Osteoblast (primary cell): Measurements from ENCODE around the gene INHBA. TPM values are rescaled to one million over a fixed set of nuclear protein-coding genes. Genes with fewer than 3 reads are reported as not detected.
A peak's percentile ranks its signal among the peaks of the same experiment; 100 is the strongest.

ENCODE experiments used
- DNase-seq: peaks from one replicate; pipeline ENCODE4 v3.0.0; 2011; ENCODE audit warnings: low spot score, mixed read lengths; ENCODE audit not compliant: insufficient read length; ENCODE audit errors: missing footprints
- H2AFZ ChIP-seq: 2 replicates; pipeline ENCODE4 v1.6.0; 2011; ENCODE audit warnings: mild to moderate bottlenecking, low read length
- H3K27ac ChIP-seq: 2 replicates; pipeline ENCODE4 v1.5.1; 2011; ENCODE audit warnings: mild to moderate bottlenecking, low read depth, low read length, moderate library complexity
- H3K27me3 ChIP-seq: 2 replicates; pipeline ENCODE4 v1.6.0; 2012; ENCODE audit warnings: mild to moderate bottlenecking, control low read depth, inconsistent platforms, low read length, moderate library complexity; ENCODE audit not compliant: insufficient read depth
- H3K36me3 ChIP-seq: 2 replicates; pipeline ENCODE4 v1.5.1; 2011; ENCODE audit warnings: mild to moderate bottlenecking, low read length, control low read depth, moderate library complexity; ENCODE audit not compliant: insufficient read depth
- H3K4me1 ChIP-seq: 2 replicates; pipeline ENCODE4 v1.5.1; 2011; ENCODE audit warnings: mild to moderate bottlenecking, low read length, control low read depth, moderate library complexity; ENCODE audit not compliant: insufficient read depth
- H3K4me2 ChIP-seq: 2 replicates; pipeline ENCODE4 v1.6.0; 2011; ENCODE audit warnings: mild to moderate bottlenecking, low read length; ENCODE audit not compliant: insufficient read depth
- H3K4me3 ChIP-seq: fragments of 200-600 bp; sonication (generic); 3 replicates; pipeline ENCODE4 v1.5.1; 2012; ENCODE audit warnings: mild to moderate bottlenecking, low read length, inconsistent platforms; ENCODE audit not compliant: insufficient read depth
- H3K79me2 ChIP-seq: 2 replicates; pipeline ENCODE4 v1.6.0; 2012; ENCODE audit warnings: mild to moderate bottlenecking, low read length, control low read depth, inconsistent platforms; ENCODE audit not compliant: insufficient read depth
- H3K9me3 ChIP-seq: 2 replicates; pipeline ENCODE4 v1.5.1; 2011; ENCODE audit warnings: low read depth, low read length, control low read depth
- H4K20me1 ChIP-seq: 2 replicates; pipeline ENCODE4 v1.6.0; 2012; ENCODE audit warnings: mild to moderate bottlenecking, low read length, control low read depth; ENCODE audit not compliant: insufficient read depth
- total RNA-seq: library from RNA; depleted of rRNA; stranded (reverse); fragments of >200 nt; gene quantifications from 2 replicates; pipeline ENCODE4 v1.2.3, GENCODE V29; 2012
- TF ChIP-seq, protein P1 (sequence below): IDR thresholded peaks from 2 replicates; pipeline ENCODE4 v1.5.1; 2011; ENCODE audit warnings: mild to moderate bottlenecking, low read depth, low read length, moderate library complexity; ENCODE audit errors: extremely low read depth

The INHBA gene
- total RNA-seq, 1 donor: 107 TPM

DNA sequence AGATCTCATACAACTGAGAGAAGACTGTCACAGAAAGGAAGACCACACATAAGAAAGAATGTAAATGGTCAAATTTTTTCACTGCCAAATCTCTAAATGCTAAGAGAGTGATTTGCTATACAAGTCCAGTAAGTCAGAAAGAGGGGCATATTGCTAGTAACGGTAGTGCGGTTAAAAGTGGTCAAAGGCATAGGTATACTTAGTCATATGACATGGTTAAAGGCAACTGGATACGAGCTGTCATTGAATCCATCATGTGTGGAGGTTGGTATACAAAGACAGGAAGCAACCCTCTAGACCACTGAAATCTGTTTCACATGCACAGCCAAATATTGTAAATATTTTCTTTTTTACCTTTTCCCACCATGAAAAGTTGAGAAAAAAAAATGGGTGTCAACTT, 4.8 kb downstream of the INHBA start:
- Histone ChIP-seq H3K9me3 (no peaks in the 10 kb centered on the region), H3K4me3 (peak overlapping the region; percentile 87), H3K4me2 (peak overlapping the region; percentile 92), H3K27me3 (no peaks in the 10 kb centered on the region), H3K36me3 (peaks cover 63% of the 10 kb centered on the region), H3K27ac (peak overlapping the region; percentile 88), H4K20me1 (peaks cover 54% of the 10 kb centered on the region), H3K79me2 (peaks cover 98% of the 10 kb centered on the region), H2AFZ (no peak overlapping the region), H3K4me1 (peaks cover 45% of the 10 kb centered on the region)
- no peak for DNase-seq
- TF ChIP-seq, protein P1, sequence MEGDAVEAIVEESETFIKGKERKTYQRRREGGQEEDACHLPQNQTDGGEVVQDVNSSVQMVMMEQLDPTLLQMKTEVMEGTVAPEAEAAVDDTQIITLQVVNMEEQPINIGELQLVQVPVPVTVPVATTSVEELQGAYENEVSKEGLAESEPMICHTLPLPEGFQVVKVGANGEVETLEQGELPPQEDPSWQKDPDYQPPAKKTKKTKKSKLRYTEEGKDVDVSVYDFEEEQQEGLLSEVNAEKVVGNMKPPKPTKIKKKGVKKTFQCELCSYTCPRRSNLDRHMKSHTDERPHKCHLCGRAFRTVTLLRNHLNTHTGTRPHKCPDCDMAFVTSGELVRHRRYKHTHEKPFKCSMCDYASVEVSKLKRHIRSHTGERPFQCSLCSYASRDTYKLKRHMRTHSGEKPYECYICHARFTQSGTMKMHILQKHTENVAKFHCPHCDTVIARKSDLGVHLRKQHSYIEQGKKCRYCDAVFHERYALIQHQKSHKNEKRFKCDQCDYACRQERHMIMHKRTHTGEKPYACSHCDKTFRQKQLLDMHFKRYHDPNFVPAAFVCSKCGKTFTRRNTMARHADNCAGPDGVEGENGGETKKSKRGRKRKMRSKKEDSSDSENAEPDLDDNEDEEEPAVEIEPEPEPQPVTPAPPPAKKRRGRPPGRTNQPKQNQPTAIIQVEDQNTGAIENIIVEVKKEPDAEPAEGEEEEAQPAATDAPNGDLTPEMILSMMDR: no peak

DNA sequence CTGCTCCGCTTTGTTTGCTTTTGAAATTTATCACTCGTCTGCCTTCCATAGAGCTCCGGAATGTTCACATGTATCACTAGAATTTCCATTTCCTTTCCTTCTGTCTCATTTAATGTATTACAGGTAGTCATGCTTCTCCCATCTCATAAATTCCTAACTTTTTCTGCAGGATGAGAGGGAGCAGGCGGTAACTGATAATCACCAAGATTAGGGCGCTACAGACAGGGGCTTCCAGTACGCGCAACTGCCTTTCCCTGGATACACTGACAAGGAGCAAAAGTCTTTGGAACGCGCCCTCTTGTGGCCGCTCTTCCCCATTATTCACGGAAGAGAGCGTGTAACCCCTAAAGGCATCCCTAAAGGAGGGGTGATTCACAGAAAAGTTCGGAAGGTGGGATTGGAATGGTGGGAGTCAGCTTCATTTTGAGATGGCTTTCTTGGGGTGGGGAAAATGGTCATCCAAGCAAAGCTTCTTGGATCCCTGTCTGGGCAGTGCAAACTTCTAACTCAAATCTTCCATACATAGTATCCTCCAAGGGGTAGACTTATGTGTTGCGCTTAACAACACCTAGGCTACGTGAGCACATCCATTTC, 6.5 kb downstream of the INHBA start:
- TF ChIP-seq, protein P1: peak; percentile 88
- Histone ChIP-seq H3K4me1 (peaks cover 59% of the 10 kb centered on the region), H3K27me3 (no peaks in the 10 kb centered on the region), H3K79me2 (peaks cover 100% of the 10 kb centered on the region), H3K4me3 (peak overlapping the region; percentile 87), H3K4me2 (peak overlapping the region; percentile 92), H3K36me3 (peaks cover 80% of the 10 kb centered on the region), H2AFZ (no peak overlapping the region), H4K20me1 (peaks cover 68% of the 10 kb centered on the region), H3K9me3 (no peaks in the 10 kb centered on the region), H3K27ac (peak overlapping the region; percentile 88)
- DNase-seq: no peak

DNA sequence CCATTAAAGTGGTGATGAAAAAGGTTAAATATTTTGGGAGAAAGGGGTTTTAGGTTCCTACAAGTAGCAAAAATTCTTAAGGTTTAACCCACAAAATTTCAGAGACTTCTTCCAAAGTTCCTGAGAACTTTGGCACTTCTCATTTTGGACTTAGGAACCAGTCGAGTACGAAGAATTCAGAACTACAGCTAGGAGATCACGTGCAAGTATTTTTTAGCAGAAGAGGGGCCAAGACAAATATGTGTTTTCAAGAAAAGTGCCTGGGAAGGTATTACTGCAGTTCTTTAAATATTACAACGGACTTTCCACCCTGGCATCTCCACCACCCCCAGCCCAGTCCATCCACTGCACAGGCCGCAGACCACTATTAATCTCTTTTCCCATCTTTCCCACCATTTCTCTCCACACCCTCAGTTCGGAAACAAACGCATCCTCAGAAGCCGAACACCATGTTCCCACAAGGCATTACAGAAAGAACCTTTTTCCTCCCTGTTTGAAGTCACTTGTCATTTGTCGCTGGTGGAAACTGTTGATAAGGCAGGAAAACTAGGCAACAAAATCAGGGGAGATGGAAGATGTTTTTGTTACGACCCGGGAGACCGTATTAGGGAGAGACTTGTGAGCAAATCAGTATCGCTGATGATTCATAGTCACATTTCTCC, 7.1 kb downstream of the INHBA start:
- TF ChIP-seq, protein P1: no peak
- Histone ChIP-seq H3K36me3 (peaks cover 86% of the 10 kb centered on the region), H3K4me2 (peak overlapping the region; percentile 92), H2AFZ (no peak overlapping the region), H3K27ac (peak overlapping the region; percentile 88), H3K4me3 (peak overlapping the region; percentile 87), H4K20me1 (peaks cover 70% of the 10 kb centered on the region), H3K27me3 (no peaks in the 10 kb centered on the region), H3K79me2 (peaks cover 100% of the 10 kb centered on the region), H3K9me3 (no peaks in the 10 kb centered on the region), H3K4me1 (peaks cover 59% of the 10 kb centered on the region)
- no peak for DNase-seq

DNA sequence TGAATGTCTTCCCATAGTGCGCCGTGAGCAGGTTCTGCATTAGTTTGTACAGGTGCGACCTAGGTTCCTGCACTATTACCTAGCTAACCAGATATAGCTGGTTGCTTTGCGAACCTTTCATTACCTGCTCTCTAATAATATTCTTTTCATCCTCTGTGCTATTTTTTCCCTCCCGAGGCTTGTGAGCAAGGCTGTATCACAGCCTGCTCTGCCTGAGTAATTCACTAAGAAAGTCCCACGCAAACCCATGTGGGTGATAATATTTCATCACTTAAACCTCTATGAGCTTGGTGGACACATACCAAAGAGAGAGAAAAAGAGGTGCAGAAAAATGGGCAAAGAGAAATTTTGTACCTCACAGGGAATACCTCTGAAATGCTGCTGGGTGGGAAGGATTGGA, 8.4 kb downstream of the INHBA start:
- Histone ChIP-seq H3K4me1 (peaks cover 59% of the 10 kb centered on the region), H2AFZ (no peak overlapping the region), H3K27me3 (no peaks in the 10 kb centered on the region), H3K4me2 (peak overlapping the region; percentile 92), H3K9me3 (no peaks in the 10 kb centered on the region), H3K4me3 (peak overlapping the region; percentile 87), H3K79me2 (peaks cover 100% of the 10 kb centered on the region), H4K20me1 (peaks cover 82% of the 10 kb centered on the region), H3K27ac (peak overlapping the region; percentile 88), H3K36me3 (peaks cover 98% of the 10 kb centered on the region)
- TF ChIP-seq, protein P1: no peak
- no peak for DNase-seq
